Measurements from ENCODE around the gene UTS2R. TPM values are rescaled to one million over a fixed set of nuclear protein-coding genes. Genes with fewer than 3 reads are reported as not detected.
"Not testable (repeated sequence)": the region's sequence is repeated elsewhere in the genome, so short reads cannot be mapped to it uniquely, and the experiment has no call there.

The UTS2R gene
- total RNA-seq, 1 experiment from 2014 or later: not detected

- Mint-ChIP-seq H3K4me3 (ENCODE audit: unreplicated experiment) (no peak overlapping the region), H3K27ac (ENCODE audit: low read depth, unreplicated experiment) (no peak overlapping the region), H3K27me3 (ENCODE audit: insufficient read depth, unreplicated experiment) (peaks cover 10% of the 10 kb centered on the region), H3K4me1 (ENCODE audit: insufficient read depth, unreplicated experiment) (no peaks in the 10 kb centered on the region), H3K36me3 (ENCODE audit: insufficient read depth, unreplicated experiment) (no peaks in the 10 kb centered on the region), H3K9me3 (ENCODE audit: unreplicated experiment) (no peaks in the 10 kb centered on the region)
- no peak for TF ChIP-seq CTCF (IDR thresholded peaks at IDR 0.05; ENCODE audit: unreplicated experiment)
- POLR2A ChIA-PET: no interaction called here
- no peak for DNase-seq (ENCODE audit: unreplicated experiment)
- BruUV-seq (replicated peaks): no TSS peak
- intact Hi-C loops (cut with micrococcal nuclease): no loop called here
- CTCF ChIA-PET: no interaction called here
Observed at GRCh38 chr17:82372249-82373071, 895 bp downstream of the UTS2R start.

- H3K9me3 Mint-ChIP-seq (ENCODE audit: unreplicated experiment); H3K27ac Mint-ChIP-seq (ENCODE audit: low read depth, unreplicated experiment); intact Hi-C loops (cut with micrococcal nuclease); CTCF ChIA-PET; H3K27me3 Mint-ChIP-seq (ENCODE audit: insufficient read depth, unreplicated experiment); DNase-seq (ENCODE audit: unreplicated experiment); BruUV-seq (replicated peaks); POLR2A ChIA-PET; H3K4me3 Mint-ChIP-seq (ENCODE audit: unreplicated experiment); H3K4me1 Mint-ChIP-seq (ENCODE audit: insufficient read depth, unreplicated experiment); H3K36me3 Mint-ChIP-seq (ENCODE audit: insufficient read depth, unreplicated experiment): not testable (repeated sequence)
Observed at GRCh38 chr17:82373072-82373452, 1.5 kb downstream of the UTS2R start.

- ChIA-PET POLR2A (no interaction called here), CTCF (no interaction called here)
- Mint-ChIP-seq H3K4me1 (ENCODE audit: insufficient read depth, unreplicated experiment) (peaks cover 4% of the 10 kb centered on the region), H3K9me3 (ENCODE audit: unreplicated experiment) (no peaks in the 10 kb centered on the region), H3K36me3 (ENCODE audit: insufficient read depth, unreplicated experiment) (no peaks in the 10 kb centered on the region), H3K27me3 (ENCODE audit: insufficient read depth, unreplicated experiment) (peaks cover 17% of the 10 kb centered on the region), H3K27ac (ENCODE audit: low read depth, unreplicated experiment) (no peak overlapping the region), H3K4me3 (ENCODE audit: unreplicated experiment) (no peak overlapping the region)
- no peak for DNase-seq (ENCODE audit: unreplicated experiment)
- no peak for TF ChIP-seq CTCF (IDR thresholded peaks at IDR 0.05; ENCODE audit: unreplicated experiment)
- BruUV-seq (replicated peaks): no TSS peak
- intact Hi-C loops (cut with micrococcal nuclease): no loop called here
Observed at GRCh38 chr17:82373731-82374625, 2.4 kb downstream of the UTS2R start.

GRCh38 chr17:82374626-82375331 is 3.2 kb downstream of the UTS2R start:
- no peaks in the 10 kb centered on the region for H3K36me3 Mint-ChIP-seq (ENCODE audit: insufficient read depth, unreplicated experiment)
- no peak for TF ChIP-seq CTCF (IDR thresholded peaks at IDR 0.05; ENCODE audit: unreplicated experiment)
- peaks cover 5% of the 10 kb centered on the region for H3K4me1 Mint-ChIP-seq (ENCODE audit: insufficient read depth, unreplicated experiment)
- no peak overlapping the region for H3K27ac Mint-ChIP-seq (ENCODE audit: low read depth, unreplicated experiment)
- H3K27me3 Mint-ChIP-seq (ENCODE audit: insufficient read depth, unreplicated experiment): peaks cover 25% of the 10 kb centered on the region
- POLR2A ChIA-PET: no interaction called here
- H3K9me3 Mint-ChIP-seq (ENCODE audit: unreplicated experiment): no peaks in the 10 kb centered on the region
- CTCF ChIA-PET: no interaction called here
- H3K4me3 Mint-ChIP-seq (ENCODE audit: unreplicated experiment): no peak overlapping the region
- DNase-seq (ENCODE audit: unreplicated experiment): no peak
- BruUV-seq (replicated peaks): no TSS peak
- intact Hi-C loops (cut with micrococcal nuclease): no loop called here
